Mesenchymal stem cell (in vitro differentiated cells and primary cell): ENCODE measurements around the gene ANKHD1. TPM values are rescaled to one million over a fixed set of nuclear protein-coding genes. Genes with fewer than 3 reads are reported as not detected.

Source experiments
- DNase-seq: peaks from one replicate; pipeline ENCODE4 v3.0.0-alpha.2; 2013
- H2AFZ ChIP-seq: one replicate; pipeline ENCODE4 v1.6.1; 2013; ENCODE audit warnings: low read depth, mild to moderate bottlenecking, control low read depth, inconsistent platforms, low read length, moderate library complexity
- H2AK5ac ChIP-seq: 2 replicates; pipeline ENCODE4 v1.6.1; 2013; ENCODE audit warnings: low read length, moderate library complexity, mild to moderate bottlenecking, inconsistent platforms; ENCODE audit not compliant: severe bottlenecking
- H2BK120ac ChIP-seq: one replicate; pipeline ENCODE4 v1.6.1; 2013; ENCODE audit warnings: low read depth, mild to moderate bottlenecking, inconsistent platforms, low read length, moderate library complexity
- H2BK12ac ChIP-seq, 2 experiments: one replicate each; pipeline ENCODE4 v1.6.1; 2013; ENCODE audit warnings: inconsistent platforms in 2 of 2, low read length in 2 of 2, mild to moderate bottlenecking in 2 of 2, moderate library complexity in 2 of 2, control low read depth in 1 of 2
- H2BK15ac ChIP-seq: one replicate; pipeline ENCODE4 v1.6.1; 2013; ENCODE audit warnings: mild to moderate bottlenecking, low read depth, inconsistent platforms; ENCODE audit not compliant: poor library complexity, severe bottlenecking
- H2BK5ac ChIP-seq: 2 replicates; pipeline ENCODE4 v1.6.1; 2013; ENCODE audit warnings: low read depth, mild to moderate bottlenecking, low read length, control low read depth, inconsistent platforms; ENCODE audit not compliant: poor library complexity, severe bottlenecking
- H3K14ac ChIP-seq, 2 experiments: one replicate each; pipeline ENCODE4 v1.6.1; 2013; ENCODE audit warnings: inconsistent platforms in 2 of 2, low read length in 2 of 2, control low read depth in 1 of 2, mild to moderate bottlenecking in 1 of 2, moderate library complexity in 1 of 2
- H3K18ac ChIP-seq, 2 experiments: one replicate each; pipeline ENCODE4 v1.6.1; 2013; ENCODE audit warnings: inconsistent platforms in 2 of 2, low read length in 2 of 2, control low read depth in 1 of 2, low read depth in 1 of 2, mild to moderate bottlenecking in 1 of 2
- H3K23ac ChIP-seq, 2 experiments: one replicate each; pipeline ENCODE4 v1.6.1; 2013; ENCODE audit warnings: inconsistent platforms in 2 of 2, low read length in 2 of 2, mild to moderate bottlenecking in 2 of 2, moderate library complexity in 2 of 2, control low read depth in 1 of 2
- H3K27ac ChIP-seq: 2 replicates; pipeline ENCODE4 v1.5.1; 2013; ENCODE audit warnings: mild to moderate bottlenecking, moderate library complexity, low read length, control low read depth, inconsistent platforms; ENCODE audit not compliant: poor library complexity, severe bottlenecking
- H3K27me3 ChIP-seq, 2 experiments: 2 replicates each; pipeline versions ENCODE4 v1.6.1 to v1.7.0; 2013; ENCODE audit warnings: low read length in 2 of 2, mild to moderate bottlenecking in 2 of 2, moderate library complexity in 2 of 2, control low read depth in 1 of 2, inconsistent platforms in 1 of 2; ENCODE audit not compliant: control insufficient read depth in 1 of 2, insufficient read depth in 1 of 2
- H3K36me3 ChIP-seq, 2 experiments: 2 replicates each; pipeline versions ENCODE4 v1.6.1 to v1.7.0; 2013; ENCODE audit warnings: low read length in 2 of 2, control low read depth in 1 of 2, inconsistent platforms in 1 of 2, low read depth in 1 of 2, mild to moderate bottlenecking in 1 of 2; ENCODE audit not compliant: insufficient read depth in 2 of 2, control insufficient read depth in 1 of 2
- H3K4ac ChIP-seq, 2 experiments: one replicate each; pipeline ENCODE4 v1.6.1; 2013; ENCODE audit warnings: inconsistent platforms in 2 of 2, low read length in 2 of 2, mild to moderate bottlenecking in 2 of 2, moderate library complexity in 2 of 2, control low read depth in 1 of 2, low read depth in 1 of 2
- H3K4me1 ChIP-seq: 2 replicates; pipeline ENCODE4 v1.6.1; 2013; ENCODE audit warnings: low read depth, low read length, control low read depth; ENCODE audit not compliant: control insufficient read depth, insufficient read depth
- H3K4me2 ChIP-seq: 2 replicates; pipeline ENCODE4 v1.6.1; 2013; ENCODE audit warnings: low read length, mild to moderate bottlenecking, inconsistent platforms; ENCODE audit not compliant: poor library complexity, severe bottlenecking
- H3K4me3 ChIP-seq, 2 experiments: 2 replicates each; pipeline versions ENCODE4 v1.5.1 to v1.7.0; 2013; ENCODE audit warnings: low read length in 2 of 2, mild to moderate bottlenecking in 2 of 2, control low read depth in 1 of 2, low read depth in 1 of 2; ENCODE audit not compliant: insufficient read depth in 1 of 2
- H3K79me1 ChIP-seq: replicated peaks from 2 replicates; pipeline ENCODE4 v1.6.1; 2013; ENCODE audit warnings: mild to moderate bottlenecking, control low read depth, low read length, inconsistent platforms; ENCODE audit not compliant: poor library complexity, severe bottlenecking
- H3K9ac ChIP-seq: 2 replicates; pipeline ENCODE4 v1.7.0; 2013; ENCODE audit warnings: mild to moderate bottlenecking, low read length, moderate library complexity
- H3K9me3 ChIP-seq: 2 replicates; pipeline ENCODE4 v1.7.0; 2013; ENCODE audit warnings: mild to moderate bottlenecking, low read length; ENCODE audit not compliant: control insufficient read depth
- H4K8ac ChIP-seq: one replicate; pipeline ENCODE4 v1.6.1; 2013; ENCODE audit warnings: inconsistent platforms, mild to moderate bottlenecking, low read length, moderate library complexity
- H4K91ac ChIP-seq: one replicate; pipeline ENCODE4 v1.6.1; 2013; ENCODE audit warnings: mild to moderate bottlenecking, low read length, inconsistent platforms
- WGBS: methylation state at CpG from one replicate; pipeline ENCODE4 v1.1.7; 2013; ENCODE audit warnings: mixed read lengths; 5-methylcytosine and 5-hydroxymethylcytosine counted together
- small RNA-seq: library from polyadenylated mRNA; stranded (forward); fragments of <200 nt; extraction: miRNeasy Mini kit (QIAGEN cat#:217004); gene quantifications from one replicate; pipeline ENCODE3, GENCODE V24; 2013; ENCODE audit warnings: low read depth

The ANKHD1 gene

DNA sequence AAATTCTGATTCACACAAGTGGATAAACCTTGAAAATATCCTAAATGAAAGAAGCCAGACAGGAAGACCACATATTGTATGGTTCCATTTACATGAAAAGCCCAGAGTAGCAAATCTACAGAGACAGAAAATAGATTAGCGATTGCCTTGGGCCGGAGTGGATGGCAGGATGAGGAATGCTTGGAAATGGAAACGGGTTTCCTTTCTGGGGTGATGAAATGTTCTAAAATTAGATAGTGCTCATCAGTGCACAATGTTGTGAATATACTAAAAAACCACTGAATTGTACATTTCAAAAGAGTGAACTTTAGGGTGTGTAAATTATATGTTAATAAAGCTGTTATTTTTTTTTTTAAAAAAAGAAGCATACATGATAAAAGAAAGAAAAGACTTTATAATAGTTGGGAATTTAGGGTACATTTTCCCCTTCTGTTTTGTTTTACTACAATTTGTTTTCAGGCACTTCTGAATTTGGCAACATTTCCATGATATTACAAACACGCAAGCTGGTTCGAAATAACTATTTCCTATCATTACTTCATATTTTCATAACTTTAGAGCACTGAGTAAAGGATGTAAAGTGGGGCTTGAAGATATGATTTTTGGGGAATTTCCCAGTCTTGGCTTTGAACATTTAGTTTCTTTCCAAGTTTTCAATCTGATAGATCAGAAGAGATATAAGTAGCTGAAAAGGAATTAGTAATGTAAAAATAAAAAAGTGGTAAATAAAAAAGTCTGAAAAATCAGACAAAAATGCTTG is 186.9 kb downstream of the ANKHD1 start:
- Histone ChIP-seq H2AK5ac (no peak overlapping the region), H3K23ac (no peak overlapping the region), H3K14ac (no peak overlapping the region), H3K79me1 (no peaks in the 10 kb centered on the region), H3K9me3 (no peaks in the 10 kb centered on the region), H4K8ac (no peak overlapping the region), H3K4me2 (no peak overlapping the region), H3K27me3 (no peaks in the 10 kb centered on the region), H2BK15ac (no peak overlapping the region), H3K36me3 (no peaks in the 10 kb centered on the region), H2BK5ac (no peak overlapping the region), H3K4me1 (peaks cover 2% of the 10 kb centered on the region), H3K4ac (no peak overlapping the region), H2AFZ (no peak overlapping the region), H3K18ac (no peak overlapping the region), H3K4me3 (no peak overlapping the region), H3K9ac (peak overlapping the region; percentile 83), H3K27ac (no peak overlapping the region), H2BK12ac (no peak overlapping the region), H4K91ac (no peak overlapping the region), H2BK120ac (no peak overlapping the region)
- 60% methylated on average over 3 of the region's 5 CpGs for WGBS
- DNase-seq = peak; percentile 83

Small RNA genes within 50 kb of the gene (small RNA-seq; reads per million reads assigned to genes)
- gene RF00279 = not detected
- not detected for gene RF00443
- gene RNU4-14P = not detected
